ENCODE results near the gene ADCY3.
"Not testable (repeated sequence)": the region's sequence is repeated elsewhere in the genome, so short reads cannot be mapped to it uniquely, and the experiment has no call there.

The ADCY3 gene

GRCh38 chr2:24805811-24806660 is 114.0 kb downstream of the ADCY3 start:
- DNase-seq, result not testable (repeated sequence)

- not testable (repeated sequence) for DNase-seq
These were observed 119.5 kb downstream of the ADCY3 start for GRCh38 chr2:24800487-24800886.

GRCh38 chr2:24797644-24798043 is 122.4 kb downstream of the ADCY3 start:
- DNase-seq, result no peak

DNA sequence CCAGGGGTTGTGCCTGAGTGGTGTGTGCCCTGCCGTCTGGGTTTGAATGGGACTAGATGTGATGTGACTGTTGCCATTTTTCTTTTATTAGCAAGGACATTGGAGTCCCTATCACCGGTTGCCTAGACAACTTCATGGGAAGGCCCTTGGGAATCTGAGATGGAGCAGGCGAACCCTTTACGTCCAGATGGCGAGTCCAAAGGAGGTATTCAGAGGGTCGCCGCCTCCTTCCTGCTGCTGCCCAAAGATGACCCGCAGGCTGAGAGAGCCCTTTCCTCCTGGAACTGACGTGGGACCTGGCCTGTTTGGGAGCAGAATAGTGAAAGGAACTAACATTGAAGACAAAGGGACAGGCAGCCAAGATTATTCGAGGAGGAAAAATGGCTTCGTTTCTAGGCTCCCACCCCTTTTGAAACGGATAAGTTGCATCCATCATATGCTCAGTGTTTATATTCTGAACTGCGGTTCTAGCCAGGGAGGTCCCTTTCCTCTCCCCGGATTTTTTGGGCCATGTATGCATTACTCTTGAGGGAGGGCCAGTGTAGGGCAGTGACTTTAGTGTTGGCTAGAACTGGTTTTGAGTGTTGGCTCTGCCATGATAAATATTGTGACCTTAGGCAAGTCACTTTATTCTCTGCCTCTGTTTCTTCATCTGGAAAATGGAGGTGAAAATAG is 126.1 kb downstream of the ADCY3 start:
- DNase-seq, result no peak

GRCh38 chr2:24792874-24793760 is 126.9 kb downstream of the ADCY3 start, which contains the start of the genes CENPO and PTRHD1:
CENPO (plus strand) TSS chr2:24793425; CDS start chr2:24793920, 495 bp downstream.
PTRHD1 (minus strand) TSS chr2:24793391; CDS start chr2:24793377, 14 bp downstream.
- peak; percentile 89 for DNase-seq

GRCh38 chr2:24792542-24792873 is 127.5 kb downstream of the ADCY3 start:
- no peak for DNase-seq

DNA sequence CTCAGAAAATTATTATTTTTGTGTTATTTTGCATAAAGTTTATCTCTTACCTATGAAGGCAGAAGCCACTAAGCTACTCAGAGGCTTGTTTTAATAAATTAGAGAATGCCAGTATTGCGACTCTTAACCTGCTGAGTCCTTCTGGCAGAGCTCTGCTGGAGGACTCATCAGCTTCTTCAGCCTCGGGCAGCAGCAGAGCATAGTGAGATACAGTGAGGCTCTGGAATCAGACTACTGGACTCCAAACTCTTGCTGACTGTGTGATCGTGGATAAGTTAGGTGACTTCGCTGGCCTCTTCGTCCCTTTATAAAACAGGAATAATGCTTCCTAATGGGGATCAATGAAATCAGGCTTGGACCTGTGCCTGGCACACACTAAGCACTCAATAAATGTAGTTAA is 128.6 kb downstream of the ADCY3 start:
- DNase-seq, result no peak

- DNase-seq, result no peak
These were observed 131.2 kb downstream of the ADCY3 start for GRCh38 chr2:24788816-24789215.

GRCh38 chr2:24787532-24787931 is 132.5 kb downstream of the ADCY3 start:
- no peak for DNase-seq

- no peak for DNase-seq
These were observed 134.2 kb downstream of the ADCY3 start for GRCh38 chr2:24785671-24786321.

GRCh38 chr2:24783641-24784040 is 136.4 kb downstream of the ADCY3 start:
- no peak for DNase-seq

DNA sequence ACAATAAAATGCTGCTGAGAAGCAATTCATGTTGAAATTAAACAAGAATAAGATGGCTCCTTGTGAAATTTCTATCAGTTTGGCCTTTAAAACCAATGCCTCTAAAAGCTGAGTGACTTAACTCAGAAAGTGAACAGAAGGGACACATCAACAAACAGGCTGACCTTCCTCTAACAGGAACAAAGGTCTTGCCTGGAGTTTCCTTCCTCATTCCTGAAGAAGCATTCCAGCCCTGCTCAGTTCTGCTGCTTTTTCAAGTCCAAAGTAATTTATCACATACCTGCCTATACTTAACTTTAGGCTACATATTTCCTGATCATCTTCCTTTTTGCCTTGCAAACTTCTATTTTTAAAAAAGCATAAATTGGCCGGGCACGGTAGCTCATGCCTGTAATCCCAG is 140.9 kb downstream of the ADCY3 start:
- DNase-seq, result no peak

DNA sequence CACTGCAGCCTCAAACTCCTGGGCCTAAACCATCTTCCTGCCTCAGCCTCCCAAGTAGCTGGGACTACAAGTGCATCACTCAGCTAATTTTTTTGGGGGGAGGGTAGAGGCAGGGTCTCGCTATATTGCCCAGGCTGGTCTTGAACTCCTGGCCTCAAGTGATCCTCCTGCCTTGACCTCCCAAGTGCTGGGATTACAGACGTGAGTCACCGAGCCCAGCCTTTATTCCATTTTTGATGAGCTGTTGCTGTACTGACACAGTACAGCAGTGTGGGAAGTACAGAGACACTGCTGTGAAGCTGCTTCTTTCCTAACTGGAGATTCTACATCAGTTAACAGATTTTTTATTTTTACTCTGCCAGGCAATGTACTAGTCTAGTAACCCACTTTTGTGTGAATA is 145.7 kb downstream of the ADCY3 start:
- DNase-seq, result no peak

DNA sequence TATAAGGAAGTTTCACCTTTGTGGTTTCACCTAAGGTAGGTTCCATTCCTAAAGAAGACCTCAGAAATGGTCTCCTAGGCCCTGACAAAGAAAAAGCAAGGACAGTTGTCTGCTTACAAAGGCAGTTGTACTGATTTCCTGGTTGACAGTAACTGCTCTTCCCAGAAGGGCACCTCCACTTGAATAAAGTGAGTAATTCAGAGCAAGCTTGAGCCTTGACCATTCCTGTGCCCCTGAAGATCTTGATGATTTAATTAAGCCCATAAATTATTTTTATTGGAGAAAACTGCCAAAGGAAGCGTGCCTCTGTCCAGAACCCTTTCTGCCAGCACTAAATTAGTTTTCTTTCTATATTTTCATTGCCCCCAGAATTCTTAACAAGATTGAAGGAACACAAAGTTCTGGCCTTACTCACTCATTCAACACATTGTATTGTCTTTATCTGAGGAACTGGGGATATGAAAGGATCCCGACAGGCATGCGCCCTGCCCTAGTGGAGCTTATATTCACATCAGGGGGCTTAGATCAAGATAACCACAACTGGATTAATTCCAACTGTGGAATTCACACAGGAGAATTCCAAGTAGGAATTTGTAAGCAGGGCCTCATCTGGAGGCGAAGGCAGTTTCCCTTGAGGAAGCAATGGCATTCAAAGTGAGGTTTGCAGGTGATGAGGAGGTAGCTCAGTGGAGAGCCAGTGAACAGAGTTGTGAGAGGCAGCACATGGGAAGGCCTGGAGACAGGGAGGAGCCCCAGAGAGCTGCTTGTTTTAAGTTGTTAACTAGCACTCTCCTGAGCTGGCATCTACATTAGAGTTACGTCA is 148.1 kb downstream of the ADCY3 start:
- no peak for DNase-seq

DNA sequence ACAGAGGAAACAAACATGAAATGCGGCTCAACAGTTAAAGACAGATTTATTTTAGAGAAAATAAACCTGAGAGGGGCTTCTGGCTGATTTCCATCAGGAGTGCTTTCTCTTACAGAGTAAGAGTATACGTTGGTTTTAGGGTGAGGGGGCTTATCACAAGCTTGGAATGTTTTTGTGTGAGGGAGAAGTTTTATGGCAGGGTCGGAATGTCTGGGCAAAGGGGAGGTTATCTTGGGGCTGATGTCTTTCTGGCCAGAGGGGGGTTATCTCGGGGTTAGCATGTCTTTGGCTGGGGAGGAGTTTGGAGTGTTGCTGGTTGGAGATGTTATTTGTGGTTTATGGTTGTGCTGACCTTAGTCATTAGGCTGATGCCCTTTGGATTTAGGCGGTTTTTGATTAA is 149.0 kb downstream of the ADCY3 start:
- no peak for DNase-seq
